ENCODE measurements around the gene ADCY2.

ADCY2 gene

DNA sequence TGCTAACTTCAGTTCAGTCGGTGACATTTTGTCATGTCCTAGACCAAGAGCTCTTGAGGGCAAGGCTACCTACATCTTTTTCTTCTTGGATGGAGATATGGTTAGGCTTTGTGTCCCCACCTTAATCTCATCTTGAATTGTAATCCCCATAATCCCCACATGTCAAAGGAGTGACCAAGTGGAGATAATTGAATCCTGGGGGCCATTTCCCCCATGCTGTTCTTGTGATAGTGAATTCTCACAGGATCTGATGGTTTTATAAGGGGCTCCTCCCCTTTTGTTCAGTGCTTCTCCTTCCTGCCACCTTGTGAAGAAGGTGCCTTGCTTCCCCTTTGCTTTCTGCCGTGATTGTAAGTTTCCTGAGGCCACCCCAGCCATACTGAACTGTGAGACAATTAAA, 457.1 kb downstream of the ADCY2 start:
- H3K4me3 Mint-ChIP-seq = no peak overlapping the region

DNA sequence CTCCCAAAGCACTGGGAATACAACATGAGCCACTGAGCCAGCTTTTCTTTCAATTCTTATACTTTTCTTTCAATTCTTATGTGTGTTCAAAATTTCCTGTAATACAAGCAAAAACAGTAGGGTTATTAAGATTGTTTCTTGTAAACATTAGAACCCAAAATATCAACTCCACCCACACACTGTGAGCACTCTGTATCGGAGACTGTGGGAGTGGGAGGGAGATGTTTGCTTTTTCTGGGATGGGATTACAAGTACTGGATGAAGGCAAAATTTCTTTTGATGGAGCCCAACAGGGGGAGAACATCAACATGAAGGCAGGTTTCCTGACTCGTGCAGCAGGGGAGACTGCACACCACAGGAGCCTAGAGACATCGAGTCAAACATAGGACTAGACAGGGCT, 459.7 kb downstream of the ADCY2 start:
- H3K4me1 Mint-ChIP-seq (ENCODE audit: low read depth in 2 of 2) = peaks cover 6 to 13% of the 10 kb centered on the region in 2 donors
- peaks cover 24% of the 10 kb centered on the region for H3K36me3 Mint-ChIP-seq (ENCODE audit: insufficient read depth)
- H3K27ac Mint-ChIP-seq = no peak overlapping the region
- peaks cover 0 to 9% of the 10 kb centered on the region in 2 donors for H3K27me3 Mint-ChIP-seq
- no peak overlapping the region for H3K4me3 Mint-ChIP-seq
- DNase-seq = no peak
- no peak for ATAC-seq (replicated peaks)
- H3K9me3 Mint-ChIP-seq = no peaks in the 10 kb centered on the region

More for the DNA sequence above, 457.1 kb downstream of the ADCY2 start:
- Mint-ChIP-seq H3K36me3 (ENCODE audit: insufficient read depth) (peaks cover 3% of the 10 kb centered on the region), H3K4me1 (ENCODE audit: low read depth in 2 of 2) (peaks cover 9 to 15% of the 10 kb centered on the region in 2 donors), H3K9me3 (no peaks in the 10 kb centered on the region), H3K27ac (no peak overlapping the region), H3K27me3 (peaks cover 5 to 25% of the 10 kb centered on the region in 2 donors)
- ATAC-seq (replicated peaks) = no peak
- DNase-seq = no peak

DNA sequence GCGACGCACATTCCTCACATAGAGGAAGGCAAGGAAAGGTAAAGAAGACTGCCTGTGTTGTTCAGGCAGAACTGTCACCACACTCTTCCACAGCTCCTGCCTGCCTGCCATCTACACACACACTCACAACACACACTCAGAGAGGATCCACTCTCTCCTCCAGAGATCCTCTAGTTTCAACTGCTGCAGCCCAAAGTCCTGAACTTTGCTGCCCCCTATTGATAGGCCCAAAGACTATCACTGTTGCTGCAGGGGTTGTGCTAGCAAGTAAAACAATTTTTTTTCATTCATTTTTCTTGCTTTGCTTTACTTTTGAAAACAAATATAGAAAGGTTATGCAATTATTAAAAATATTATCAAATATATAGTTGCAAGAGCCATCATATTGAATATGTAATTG, 460.9 kb downstream of the ADCY2 start:
- Mint-ChIP-seq H3K4me3 (no peak overlapping the region), H3K9me3 (no peaks in the 10 kb centered on the region), H3K36me3 (ENCODE audit: insufficient read depth) (peaks cover 33% of the 10 kb centered on the region), H3K27me3 (no peaks in the 10 kb centered on the region), H3K27ac (no peak overlapping the region), H3K4me1 (ENCODE audit: low read depth in 2 of 2) (peaks cover under 1 to 6% of the 10 kb centered on the region in 2 donors)
- DNase-seq (no peak), ATAC-seq (replicated peaks) (peak; percentile 39)

DNA sequence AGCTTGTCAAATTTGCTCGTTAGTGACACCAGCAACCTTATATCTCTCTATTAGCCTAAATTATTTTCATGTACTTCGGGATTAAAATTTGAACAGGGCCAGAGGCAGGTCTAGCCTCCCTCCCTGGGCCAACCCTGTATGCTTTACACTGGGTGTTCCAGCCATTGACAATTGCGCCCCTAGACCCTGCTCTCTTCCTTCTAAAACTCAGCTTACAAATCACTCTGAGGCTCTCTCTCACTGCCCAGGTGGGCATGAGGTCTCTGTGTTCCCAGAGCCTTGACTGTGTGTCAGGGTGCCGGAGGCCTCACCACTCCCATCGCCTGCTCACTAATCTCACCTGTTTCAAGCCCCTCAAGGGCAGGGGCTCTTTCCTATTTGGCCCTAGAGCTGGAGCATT, 461.4 kb downstream of the ADCY2 start:
- Mint-ChIP-seq H3K9me3 (no peaks in the 10 kb centered on the region), H3K4me3 (no peak overlapping the region), H3K36me3 (ENCODE audit: insufficient read depth) (peaks cover 35% of the 10 kb centered on the region), H3K4me1 (ENCODE audit: low read depth in 2 of 2) (peaks cover 0 to 3% of the 10 kb centered on the region in 2 donors), H3K27ac (no peak overlapping the region), H3K27me3 (no peaks in the 10 kb centered on the region)
- DNase-seq (no peak), ATAC-seq (replicated peaks) (no peak)

DNA sequence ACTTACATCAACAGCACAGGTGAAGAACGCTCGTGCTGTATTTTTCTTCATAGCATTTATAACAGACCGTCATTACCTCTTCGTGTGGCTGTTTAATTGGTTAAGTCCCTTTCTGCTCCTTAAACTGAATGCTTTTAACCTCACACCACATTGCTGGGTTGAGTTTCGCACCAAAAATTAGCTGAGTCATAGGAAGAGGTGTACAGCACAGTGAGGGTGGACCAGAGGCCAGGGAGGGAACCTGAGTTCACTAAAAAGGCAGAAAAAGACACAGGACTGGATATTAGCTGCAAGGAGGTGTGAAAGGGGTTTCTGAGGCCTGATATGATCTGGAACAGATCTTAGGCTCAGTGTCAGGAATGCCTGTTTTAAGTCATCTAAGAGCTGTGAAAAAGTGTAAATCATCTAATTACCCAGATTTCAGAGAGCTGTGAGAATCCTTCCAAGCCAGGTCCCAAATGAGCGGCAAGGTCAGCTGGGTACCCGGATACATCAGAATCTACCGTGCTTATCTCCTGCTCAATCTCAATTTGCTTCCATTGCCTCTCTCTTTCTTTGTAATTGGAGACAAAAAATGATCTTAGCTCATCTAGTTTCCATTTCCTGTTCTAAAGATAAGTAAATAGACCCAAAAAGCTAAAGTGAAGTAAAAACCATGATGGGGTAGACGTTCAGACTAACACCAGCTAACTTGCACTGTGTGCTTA, 462.1 kb downstream of the ADCY2 start:
- Mint-ChIP-seq H3K27ac (peak overlapping the region in 1 of 2 donors; percentile 30), H3K36me3 (ENCODE audit: insufficient read depth) (peaks cover 41% of the 10 kb centered on the region), H3K27me3 (no peaks in the 10 kb centered on the region), H3K4me1 (ENCODE audit: low read depth in 2 of 2) (no peaks in the 10 kb centered on the region), H3K9me3 (no peaks in the 10 kb centered on the region), H3K4me3 (no peak overlapping the region)
- DNase-seq (no peak), ATAC-seq (replicated peaks) (no peak)

DNA sequence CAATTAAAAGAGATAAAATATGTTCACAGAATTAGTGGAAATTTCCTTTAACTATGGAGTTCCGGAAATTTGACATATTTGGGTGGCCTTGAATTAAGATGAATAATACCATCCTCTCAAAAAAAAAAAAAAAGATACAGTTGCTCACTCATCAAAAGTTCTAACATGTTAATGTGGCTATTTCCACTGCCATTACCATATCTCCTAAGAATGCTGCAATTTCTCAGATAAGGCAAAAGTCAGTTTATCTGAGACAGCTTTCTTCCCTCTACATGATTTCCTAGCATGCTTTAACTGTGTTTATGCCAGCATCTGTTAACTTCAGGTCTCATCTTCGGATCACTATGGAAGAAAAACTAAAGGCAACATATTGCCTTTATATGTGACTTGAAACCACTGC, 470.3 kb downstream of the ADCY2 start:
- peaks cover 29 to 44% of the 10 kb centered on the region in 2 donors for H3K4me1 Mint-ChIP-seq (ENCODE audit: low read depth in 2 of 2)
- ATAC-seq (replicated peaks) (no peak), DNase-seq (no peak)
- H3K27ac Mint-ChIP-seq = no peak overlapping the region
- H3K36me3 Mint-ChIP-seq (ENCODE audit: insufficient read depth) = peaks cover 36% of the 10 kb centered on the region
- H3K27me3 Mint-ChIP-seq = no peaks in the 10 kb centered on the region
- no peaks in the 10 kb centered on the region for H3K9me3 Mint-ChIP-seq
- no peak overlapping the region for H3K4me3 Mint-ChIP-seq

DNA sequence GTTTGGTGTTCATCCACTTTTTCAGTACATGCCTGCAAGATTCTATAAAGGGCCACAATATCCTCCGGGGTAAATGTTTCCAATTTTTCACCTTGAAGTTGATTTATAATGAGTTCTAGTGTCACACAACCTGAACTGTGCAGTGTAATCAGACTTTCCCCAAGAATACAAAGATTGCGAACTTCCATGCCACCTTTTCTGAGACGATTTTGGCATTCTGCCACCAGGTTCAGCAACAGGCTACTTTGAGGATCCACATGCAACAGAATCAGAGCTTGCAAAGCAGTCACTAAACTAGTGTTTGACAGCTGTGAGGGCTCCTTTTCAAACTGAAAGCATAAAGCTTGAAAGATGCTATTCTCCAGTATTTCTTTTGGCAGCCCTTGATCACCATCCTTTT, 471.3 kb downstream of the ADCY2 start:
- Mint-ChIP-seq H3K9me3 (no peaks in the 10 kb centered on the region), H3K4me3 (peak overlapping the region in 1 of 2 donors; percentile 82), H3K27ac (peak overlapping the region in 1 of 2 donors; percentile 46), H3K27me3 (no peaks in the 10 kb centered on the region), H3K4me1 (ENCODE audit: low read depth in 2 of 2) (peaks cover 39 to 53% of the 10 kb centered on the region in 2 donors), H3K36me3 (ENCODE audit: insufficient read depth) (peaks cover 34% of the 10 kb centered on the region)
- ATAC-seq (replicated peaks) = no peak
- no peak for DNase-seq

DNA sequence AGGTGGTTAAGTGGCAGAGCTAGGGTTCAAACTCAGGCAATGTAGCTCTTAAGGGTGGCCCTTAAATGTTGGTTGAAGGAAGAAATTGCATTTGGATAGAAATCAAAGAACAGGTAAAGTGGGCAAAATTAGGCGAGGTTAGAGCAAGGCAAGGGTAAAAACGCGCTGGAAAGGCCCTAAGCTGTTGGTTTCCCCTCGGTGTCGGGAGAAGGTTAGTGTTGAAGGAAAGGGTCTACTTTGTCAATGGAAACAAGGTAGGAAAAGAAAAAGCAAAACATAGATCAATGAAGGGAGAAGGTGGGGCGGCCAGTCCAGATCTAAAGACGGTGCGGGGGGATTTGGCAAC, 472.5 kb downstream of the ADCY2 start:
- Mint-ChIP-seq H3K9me3 (no peaks in the 10 kb centered on the region), H3K36me3 (ENCODE audit: insufficient read depth) (peaks cover 25% of the 10 kb centered on the region), H3K27ac (peak overlapping the region; percentile 68 to 92), H3K27me3 (no peaks in the 10 kb centered on the region), H3K4me1 (ENCODE audit: low read depth in 2 of 2) (peaks cover 48 to 64% of the 10 kb centered on the region in 2 donors), H3K4me3 (peak overlapping the region; percentile 82 to 96)
- DNase-seq (no peak), ATAC-seq (replicated peaks) (no peak)

DNA sequence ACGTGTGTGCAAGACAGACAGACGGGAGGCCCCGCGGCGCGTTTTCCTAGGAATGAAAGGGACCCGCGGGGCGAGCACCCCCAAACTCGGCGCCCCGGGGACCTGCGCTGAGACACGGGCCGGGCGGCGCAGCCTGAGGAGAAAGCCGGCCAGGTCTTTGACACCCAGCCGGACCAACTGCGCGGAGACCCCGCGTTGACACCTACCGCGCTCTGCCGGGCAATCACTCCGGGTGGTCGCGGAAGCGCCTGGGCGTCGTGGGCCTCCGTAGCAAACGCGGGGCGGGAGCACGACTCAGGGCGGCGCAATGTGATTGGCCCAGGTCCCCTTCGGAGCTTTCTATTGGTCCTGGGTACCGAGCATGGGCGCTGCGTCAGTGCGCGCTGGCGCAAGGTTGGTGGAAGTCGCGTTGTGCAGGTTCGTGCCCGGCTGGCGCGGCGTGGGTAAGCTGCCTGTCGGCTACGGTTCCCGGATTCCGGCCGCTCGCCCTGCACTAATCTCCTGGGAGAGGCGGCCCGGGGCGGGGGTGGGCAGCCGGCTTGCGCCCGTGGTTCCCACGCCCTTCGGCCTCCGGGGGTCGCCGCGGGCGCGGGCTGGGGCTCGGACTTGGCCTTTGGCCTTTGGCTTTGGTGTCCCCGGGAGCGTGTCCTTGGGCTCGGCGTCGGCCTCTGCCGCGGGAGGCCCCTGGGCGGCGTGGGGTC, 473.0 kb downstream of the ADCY2 start, which contains the start of the genes FASTKD3 and MTRR:
Gene FASTKD3 (minus strand): TSS at position 259 of the 701 bp plus-strand sequence. CDS start 948 bp downstream, outside the sequence.
Gene MTRR (plus strand): TSS at position 376 of the 701 bp plus-strand sequence. CDS start 1,647 bp downstream, outside the sequence.
- Mint-ChIP-seq H3K36me3 (ENCODE audit: insufficient read depth) (peaks cover 20% of the 10 kb centered on the region), H3K27ac (peak within 1 kb of the TSS; percentile 68 to 92), H3K9me3 (no peaks in the 10 kb centered on the region), H3K27me3 (no peaks in the 10 kb centered on the region), H3K4me1 (ENCODE audit: low read depth in 2 of 2) (peaks cover 53 to 69% of the 10 kb centered on the region in 2 donors), H3K4me3 (peak within 1 kb of the TSS; percentile 82 to 96)
- ATAC-seq (replicated peaks) = peak; percentile 97
- peak; percentile 84 to 88 (median 84) for DNase-seq

DNA sequence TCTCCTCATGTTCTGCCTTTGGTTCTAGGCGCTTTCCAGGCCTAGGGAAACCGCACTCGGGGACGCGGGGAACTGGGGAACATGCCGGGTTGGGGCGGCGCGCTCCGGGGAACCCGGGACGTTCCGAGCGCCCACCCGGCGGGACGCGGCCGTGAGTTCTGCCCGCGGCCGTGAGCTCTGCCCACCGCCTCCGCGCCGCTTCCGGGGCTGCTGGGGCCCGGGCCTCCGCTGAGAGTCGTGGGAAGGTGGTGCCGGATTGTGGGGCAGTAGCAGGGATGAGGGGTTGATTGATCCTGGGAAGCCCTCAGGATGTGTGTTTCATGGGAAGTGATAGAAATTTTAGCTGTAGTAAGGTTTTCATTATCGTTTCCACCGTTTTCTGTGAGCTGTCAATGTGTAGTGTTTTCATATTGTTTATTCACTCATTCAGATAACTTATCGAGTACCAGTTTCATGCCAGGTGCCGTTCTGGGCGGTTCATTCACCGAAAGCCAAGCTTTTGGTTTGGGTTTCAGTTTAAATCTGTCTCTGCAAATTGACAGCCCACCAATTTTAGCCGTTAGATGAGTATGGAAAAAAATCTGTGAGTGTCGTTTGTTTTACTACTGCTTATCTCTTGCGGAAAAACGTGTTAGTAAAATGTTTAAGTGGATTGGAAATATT, 473.7 kb downstream of the ADCY2 start:
- peaks cover 18% of the 10 kb centered on the region for H3K36me3 Mint-ChIP-seq (ENCODE audit: insufficient read depth)
- H3K4me3 Mint-ChIP-seq = peak overlapping the region; percentile 82 to 96
- peak overlapping the region; percentile 68 to 92 for H3K27ac Mint-ChIP-seq
- H3K27me3 Mint-ChIP-seq = no peaks in the 10 kb centered on the region
- no peaks in the 10 kb centered on the region for H3K9me3 Mint-ChIP-seq
- DNase-seq (peak in 2 of 3 experiments; percentile 9 to 14), ATAC-seq (replicated peaks) (peak; percentile 37)
- H3K4me1 Mint-ChIP-seq (ENCODE audit: low read depth in 2 of 2) = peaks cover 55 to 71% of the 10 kb centered on the region in 2 donors

DNA sequence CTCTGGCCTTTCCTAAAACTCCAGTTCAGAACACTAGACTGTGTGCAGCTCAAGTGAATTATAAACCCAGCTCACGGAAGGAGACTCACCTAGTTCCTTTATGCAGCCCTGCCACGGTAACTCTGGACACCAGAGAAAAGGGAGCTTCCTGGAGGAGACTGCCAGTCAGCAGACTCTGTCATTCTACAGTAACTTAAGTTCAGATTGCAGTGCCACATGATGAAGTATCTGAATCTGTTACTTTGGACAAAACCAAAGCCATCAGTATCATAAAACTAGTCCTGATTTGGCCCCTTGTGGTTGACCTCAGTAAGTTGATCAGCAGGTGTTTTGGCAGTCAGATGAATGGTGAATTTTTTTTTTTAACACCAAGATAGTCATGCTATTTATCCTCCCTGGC, 475.7 kb downstream of the ADCY2 start:
- H3K9me3 Mint-ChIP-seq = no peaks in the 10 kb centered on the region
- ATAC-seq (replicated peaks) = peak; percentile 1
- H3K27ac Mint-ChIP-seq = peak overlapping the region; percentile 68 to 92
- H3K4me3 Mint-ChIP-seq = peak overlapping the region; percentile 19 to 96
- H3K27me3 Mint-ChIP-seq = no peaks in the 10 kb centered on the region
- no peak for DNase-seq
- H3K36me3 Mint-ChIP-seq (ENCODE audit: insufficient read depth) = peaks cover 27% of the 10 kb centered on the region
- peaks cover 53 to 69% of the 10 kb centered on the region in 2 donors for H3K4me1 Mint-ChIP-seq (ENCODE audit: low read depth in 2 of 2)

DNA sequence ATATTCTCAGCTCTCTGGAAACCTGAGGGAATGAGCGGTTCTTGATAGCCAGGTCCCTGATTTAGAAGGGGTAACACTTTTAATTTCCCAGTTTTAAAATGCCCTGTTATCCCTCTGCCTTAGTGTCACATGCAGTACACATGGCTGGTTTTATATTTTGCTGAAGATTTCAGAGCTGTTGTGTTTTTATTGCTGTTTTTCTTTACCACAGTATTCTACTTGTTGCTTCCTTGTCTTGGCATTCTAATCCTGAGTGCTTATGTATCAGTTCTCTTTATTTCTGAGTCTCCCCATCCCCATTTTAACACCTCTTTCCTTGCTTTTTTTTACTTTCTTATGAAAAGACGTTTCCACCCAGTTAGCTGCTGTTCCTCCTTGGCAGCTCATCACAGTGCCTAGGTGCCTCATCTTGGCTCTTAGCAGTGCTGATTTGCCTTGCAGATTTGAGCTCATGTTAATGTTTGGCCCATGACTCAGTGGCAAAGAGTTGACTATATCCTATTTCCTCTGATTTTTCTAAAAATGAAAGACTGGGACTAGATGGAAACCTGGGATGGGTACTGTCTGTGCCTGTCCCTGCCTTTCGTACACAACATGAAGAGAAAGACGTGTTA, 476.7 kb downstream of the ADCY2 start:
- Mint-ChIP-seq H3K27me3 (no peaks in the 10 kb centered on the region), H3K27ac (peak overlapping the region; percentile 68 to 92), H3K36me3 (ENCODE audit: insufficient read depth) (peaks cover 33% of the 10 kb centered on the region), H3K4me1 (ENCODE audit: low read depth in 2 of 2) (peaks cover 48 to 65% of the 10 kb centered on the region in 2 donors), H3K4me3 (peak overlapping the region; percentile 52 to 74), H3K9me3 (no peaks in the 10 kb centered on the region)
- no peak for DNase-seq
- no peak for ATAC-seq (replicated peaks)

DNA sequence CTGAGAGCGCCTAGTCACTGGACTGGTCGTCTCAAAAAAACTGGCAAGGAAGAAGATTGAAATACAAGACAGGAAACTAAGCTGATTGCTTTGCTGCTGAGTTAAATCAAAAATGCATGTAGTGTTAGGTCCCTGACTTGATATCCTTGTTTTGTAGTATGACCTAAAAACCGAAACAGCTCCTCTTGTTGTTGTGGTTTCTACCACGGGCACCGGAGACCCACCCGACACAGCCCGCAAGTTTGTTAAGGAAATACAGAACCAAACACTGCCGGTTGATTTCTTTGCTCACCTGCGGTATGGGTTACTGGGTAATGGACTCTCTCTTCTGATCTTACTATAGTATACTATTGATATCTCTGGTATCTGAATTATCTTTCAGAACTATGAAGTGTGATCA, 477.3 kb downstream of the ADCY2 start:
- H3K27ac Mint-ChIP-seq = peak overlapping the region; percentile 68 to 92
- ATAC-seq (replicated peaks) = peak; percentile 6
- no peaks in the 10 kb centered on the region for H3K9me3 Mint-ChIP-seq
- DNase-seq = peak; percentile 4 to 6 (median 6)
- H3K4me1 Mint-ChIP-seq (ENCODE audit: low read depth in 2 of 2) = peaks cover 48 to 69% of the 10 kb centered on the region in 2 donors
- H3K27me3 Mint-ChIP-seq = no peaks in the 10 kb centered on the region
- H3K4me3 Mint-ChIP-seq = peak overlapping the region; percentile 52 to 74
- H3K36me3 Mint-ChIP-seq (ENCODE audit: insufficient read depth) = peaks cover 39% of the 10 kb centered on the region

Data from effector memory CD8-positive, alpha-beta T cell (primary cell).